Measurements from ENCODE around the gene ULBP2. TPM values are rescaled to one million over a fixed set of nuclear protein-coding genes. Genes with fewer than 3 reads are reported as not detected.
"Not testable (repeated sequence)": the region's sequence is repeated elsewhere in the genome, so short reads cannot be mapped to it uniquely, and the experiment has no call there.

Gene ULBP2
- total RNA-seq, 2 donors from 2014 or later, result 0.26 TPM; not detected in 1

- WGBS, 2 donors, result 1% methylated on average over 29 to 32 of the region's 32 CpGs
- TF ChIP-seq POLR2A (IDR thresholded peaks at IDR 0.05) (no peak), CTCF (IDR thresholded peaks at IDR 0.05) (no peak)
- no peak overlapping the region for H3K4me3 ChIP-seq
Observed at GRCh38 chr6:149990212-149990660, 48.4 kb downstream of the ULBP2 start.

GRCh38 chr6:149990661-149991471 lies 49.1 kb downstream of the ULBP2 start:
- Histone ChIP-seq H3K27ac (no peak overlapping the region), H3K4me3 (no peak overlapping the region), H3K9me3 (no peaks in the 10 kb centered on the region), H3K4me1 (peaks cover 28% of the 10 kb centered on the region), H3K27me3 (peaks cover 0 to 47% of the 10 kb centered on the region in 2 donors), H3K36me3 (replicated peaks in 1 of 2; ENCODE audit: insufficient read depth in 1 of 2, low read depth in 2 of 2) (no peaks in the 10 kb centered on the region)
- 1% methylated on average over 23 to 49 of the region's 49 CpGs for WGBS, 2 donors
- ATAC-seq (peak; percentile 19), DNase-seq (peak in 1 of 4 donors; percentile 43)
- TF ChIP-seq POLR2A (IDR thresholded peaks at IDR 0.05) (no peak), CTCF (IDR thresholded peaks at IDR 0.05) (no peak)
- intact Hi-C loops (cut with DNase I), result no loop called here

More at GRCh38 chr6:149990212-149990660, 48.4 kb downstream of the ULBP2 start:
- intact Hi-C loops (cut with DNase I), result no loop called here
- Histone ChIP-seq H3K27ac (no peak overlapping the region), H3K4me1 (peaks cover 28% of the 10 kb centered on the region), H3K9me3 (no peaks in the 10 kb centered on the region), H3K27me3 (peaks cover 0 to 47% of the 10 kb centered on the region in 2 donors), H3K36me3 (replicated peaks in 1 of 2; ENCODE audit: insufficient read depth in 1 of 2, low read depth in 2 of 2) (no peaks in the 10 kb centered on the region)
- no peak for DNase-seq
- peak; percentile 49 for ATAC-seq

- H3K4me3 ChIP-seq; H3K9me3 ChIP-seq; H3K27ac ChIP-seq; intact Hi-C loops (cut with DNase I); DNase-seq; ATAC-seq; H3K36me3 ChIP-seq (replicated peaks in 1 of 2; ENCODE audit: insufficient read depth in 1 of 2, low read depth in 2 of 2): not testable (repeated sequence)
- peaks cover 0 to 43% of the 10 kb centered on the region in 2 donors for H3K27me3 ChIP-seq
- peaks cover 28% of the 10 kb centered on the region for H3K4me1 ChIP-seq
- 7% methylated on average over 7 of the region's 7 CpGs for WGBS, 2 donors
Observed at GRCh38 chr6:149991472-149991795, 49.6 kb downstream of the ULBP2 start.

GRCh38 chr6:149991838-149992237 lies 50.0 kb downstream of the ULBP2 start:
- Histone ChIP-seq H3K4me1 (peaks cover 28% of the 10 kb centered on the region), H3K27ac (no peak overlapping the region), H3K4me3 (no peak overlapping the region), H3K9me3 (no peaks in the 10 kb centered on the region), H3K27me3 (peaks cover 0 to 39% of the 10 kb centered on the region in 2 donors), H3K36me3 (replicated peaks in 1 of 2; ENCODE audit: insufficient read depth in 1 of 2, low read depth in 2 of 2) (no peaks in the 10 kb centered on the region)
- intact Hi-C loops (cut with DNase I), result no loop called here
- no peak for ATAC-seq
- no peak for TF ChIP-seq POLR2A (IDR thresholded peaks at IDR 0.05)
- 48 to 57% methylated on average over 4 of the region's 4 CpGs for WGBS, 2 donors
- DNase-seq, result no peak

- DNase-seq (no peak), ATAC-seq (no peak)
- intact Hi-C loops (cut with DNase I), result no loop called here
- Histone ChIP-seq H3K9me3 (no peaks in the 10 kb centered on the region), H3K27me3 (peaks cover 0 to 25% of the 10 kb centered on the region in 2 donors), H3K36me3 (replicated peaks in 1 of 2; ENCODE audit: insufficient read depth in 1 of 2, low read depth in 2 of 2) (no peaks in the 10 kb centered on the region), H3K4me3 (no peak overlapping the region), H3K27ac (no peak overlapping the region), H3K4me1 (peaks cover 13% of the 10 kb centered on the region)
- WGBS, 2 donors, result 67 to 72% methylated on average over 1 to 6 of the region's 6 CpGs
- TF ChIP-seq POLR2A (IDR thresholded peaks at IDR 0.05) (no peak), CTCF (IDR thresholded peaks at IDR 0.05) (no peak)
Observed at GRCh38 chr6:149995235-149995750, 53.5 kb downstream of the ULBP2 start.
